ENCODE results near the gene SYT15.
"Not testable (repeated sequence)": the region's sequence is repeated elsewhere in the genome, so short reads cannot be mapped to it uniquely, and the experiment has no call there.

DNA sequence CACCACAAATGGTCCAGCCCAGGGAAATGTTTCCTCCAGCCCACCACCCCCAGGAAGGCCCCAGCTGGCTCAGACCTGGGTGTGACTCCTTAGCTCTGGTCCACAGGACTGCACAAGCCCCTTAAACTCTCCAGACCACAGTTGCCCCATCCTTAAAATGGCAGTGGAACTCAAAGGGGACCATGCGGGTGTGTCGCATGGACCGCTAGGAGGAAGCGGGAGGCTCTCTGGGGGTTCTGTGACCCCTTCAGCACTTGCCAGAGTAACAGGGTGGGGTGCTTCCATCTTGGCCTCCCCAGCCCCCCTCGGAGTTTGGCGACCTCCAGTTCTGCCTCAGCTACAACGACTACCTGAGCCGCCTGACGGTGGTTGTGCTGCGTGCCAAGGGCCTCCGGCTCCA lies 5.3 kb downstream of the SYT15 start:
- TF ChIP-seq, protein P1, sequence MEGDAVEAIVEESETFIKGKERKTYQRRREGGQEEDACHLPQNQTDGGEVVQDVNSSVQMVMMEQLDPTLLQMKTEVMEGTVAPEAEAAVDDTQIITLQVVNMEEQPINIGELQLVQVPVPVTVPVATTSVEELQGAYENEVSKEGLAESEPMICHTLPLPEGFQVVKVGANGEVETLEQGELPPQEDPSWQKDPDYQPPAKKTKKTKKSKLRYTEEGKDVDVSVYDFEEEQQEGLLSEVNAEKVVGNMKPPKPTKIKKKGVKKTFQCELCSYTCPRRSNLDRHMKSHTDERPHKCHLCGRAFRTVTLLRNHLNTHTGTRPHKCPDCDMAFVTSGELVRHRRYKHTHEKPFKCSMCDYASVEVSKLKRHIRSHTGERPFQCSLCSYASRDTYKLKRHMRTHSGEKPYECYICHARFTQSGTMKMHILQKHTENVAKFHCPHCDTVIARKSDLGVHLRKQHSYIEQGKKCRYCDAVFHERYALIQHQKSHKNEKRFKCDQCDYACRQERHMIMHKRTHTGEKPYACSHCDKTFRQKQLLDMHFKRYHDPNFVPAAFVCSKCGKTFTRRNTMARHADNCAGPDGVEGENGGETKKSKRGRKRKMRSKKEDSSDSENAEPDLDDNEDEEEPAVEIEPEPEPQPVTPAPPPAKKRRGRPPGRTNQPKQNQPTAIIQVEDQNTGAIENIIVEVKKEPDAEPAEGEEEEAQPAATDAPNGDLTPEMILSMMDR (conservative IDR thresholded peaks at IDR 0.05; ENCODE audit: low read depth, low read length), result not testable (repeated sequence)
- not testable (repeated sequence) for TF ChIP-seq FOS (IDR thresholded peaks at IDR 0.05; ENCODE audit: low read depth, low read length); RFX5 (IDR thresholded peaks at IDR 0.05; ENCODE audit: low read depth, low read length); POLR2A (IDR thresholded peaks at IDR 0.05; ENCODE audit: low read depth, low read length); MXI1 (IDR thresholded peaks at IDR 0.05; ENCODE audit: borderline replicate concordance, low read depth, low read length); SMC3 (IDR thresholded peaks at IDR 0.05; ENCODE audit: low read depth, low read length); MAZ (IDR thresholded peaks at IDR 0.05; ENCODE audit: borderline replicate concordance, low read depth, low read length); RCOR1 (IDR thresholded peaks at IDR 0.05; ENCODE audit: insufficient replicate concordance, low read length); CEBPB (IDR thresholded peaks at IDR 0.05; ENCODE audit: low read depth, low read length); MAFK (IDR thresholded peaks at IDR 0.05; ENCODE audit: low read depth, low read length)
- TF ChIP-seq, protein P2, sequence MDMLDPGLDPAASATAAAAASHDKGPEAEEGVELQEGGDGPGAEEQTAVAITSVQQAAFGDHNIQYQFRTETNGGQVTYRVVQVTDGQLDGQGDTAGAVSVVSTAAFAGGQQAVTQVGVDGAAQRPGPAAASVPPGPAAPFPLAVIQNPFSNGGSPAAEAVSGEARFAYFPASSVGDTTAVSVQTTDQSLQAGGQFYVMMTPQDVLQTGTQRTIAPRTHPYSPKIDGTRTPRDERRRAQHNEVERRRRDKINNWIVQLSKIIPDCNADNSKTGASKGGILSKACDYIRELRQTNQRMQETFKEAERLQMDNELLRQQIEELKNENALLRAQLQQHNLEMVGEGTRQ (IDR thresholded peaks at IDR 0.05; ENCODE audit: low read depth, low read length), result not testable (repeated sequence)

All from IMR-90 (cell line).